ENCODE results near the gene BUB1. TPM values are rescaled to one million over a fixed set of nuclear protein-coding genes. Genes with fewer than 3 reads are reported as not detected.

BUB1 gene
- total and polyA plus RNA-seq, 2 of the 8 experiments (the other 6 are each of a cell fraction or from before 2014, with no cell fraction given), result 48.4 to 113 TPM

- H3K4ac ChIP-seq (replicated peaks; ENCODE audit: insufficient read length, low read depth, low read length), result no peak overlapping the region
- peaks cover 0 to 11% (median 5%) of the 10 kb centered on the region in 4 experiments; a peak in 5 of 7 replicates for H3K27me3 ChIP-seq (replicated peaks in 1 of 4; ENCODE audit: control insufficient read depth in 3 of 4, extremely low read depth in 1 of 4, insufficient read depth in 3 of 4, low read length in 3 of 4)
- no peak overlapping the region for H3K4me3 ChIP-seq (ENCODE audit: extremely low read depth in 1 of 4, insufficient read depth in 2 of 4, low read depth in 3 of 4, low read length in 4 of 4)
- no peak overlapping the region for H3K18ac ChIP-seq (ENCODE audit: extremely low read depth, low read length)
- no peak overlapping the region for H3K23ac ChIP-seq (ENCODE audit: insufficient read length)
- TF ChIP-seq RXRA (IDR thresholded peaks at IDR 0.05; ENCODE audit: insufficient read depth, low read depth, low read length) (no peak), YY1 (IDR thresholded peaks at IDR 0.05; ENCODE audit: low read depth, low read length) (no peak), ATF3 (IDR thresholded peaks at IDR 0.05; ENCODE audit: insufficient read depth, low read depth, low read length) (no peak), NRF1 (IDR thresholded peaks at IDR 0.05; ENCODE audit: low read depth, low read length) (no peak), POLR2AphosphoS5 (IDR thresholded peaks at IDR 0.05; ENCODE audit: low read depth, low read length) (no peak), ASH2L (IDR thresholded peaks at IDR 0.05; ENCODE audit: low read length) (no peak), RNF2 (IDR thresholded peaks at IDR 0.05; ENCODE audit: borderline replicate concordance, low read depth, low read length, missing control alignments, poor library complexity, severe bottlenecking) (no peak), BACH1 (IDR thresholded peaks at IDR 0.05; ENCODE audit: low read length) (no peak), USF2 (IDR thresholded peaks at IDR 0.05; ENCODE audit: low read length) (no peak)
- peak overlapping the region; percentile 54; the same call in 1 of the 2 replicates for H2AK5ac ChIP-seq (ENCODE audit: low read depth, low read length)
- WGBS, 2 experiments (ENCODE audit: extremely low coverage in 1 of 2, insufficient coverage in 1 of 2, insufficient read length in 1 of 2, insufficient replicate concordance in 2 of 2, low coverage in 1 of 2, low lambda C conversion rate in 2 of 2, missing lambda C conversion rate in 1 of 2), result 91% methylated on average over 11 of the region's 11 CpGs; no CpG with 5 or more reads in 1 of the 2 experiments
- no peaks in the 10 kb centered on the region for H4K20me1 ChIP-seq (replicated peaks in 1 of 2; ENCODE audit: control insufficient read depth in 1 of 2, insufficient read depth in 2 of 2, low read length in 2 of 2)
- peak overlapping the region; percentile 61 for H2BK120ac ChIP-seq (replicated peaks; ENCODE audit: low read depth, low read length)
- no peak for DNase-seq (ENCODE audit: low read depth in 1 of 2, low spot score in 2 of 2)
- no peak overlapping the region for H3K14ac ChIP-seq (ENCODE audit: insufficient read length)
- H2BK20ac ChIP-seq (ENCODE audit: low read length), result no peak overlapping the region
- no peak overlapping the region for H2AFZ ChIP-seq (ENCODE audit: low read length)
- H3K79me2 ChIP-seq (ENCODE audit: control insufficient read depth in 1 of 2, insufficient read depth in 2 of 2, low read length in 2 of 2), result no peaks in the 10 kb centered on the region
- no peaks in the 10 kb centered on the region for H3K79me1 ChIP-seq (ENCODE audit: low read depth, low read length)
- CTCF ChIA-PET (ENCODE audit: partially characterized antibody), result interaction anchor here (1.1 kb wide), 1 partner anchor 49 kb away, joined by 3 read pairs; no protein-coding TSS in a partner anchor
- H3K9ac ChIP-seq (replicated peaks in 1 of 4; ENCODE audit: extremely low read depth in 1 of 4, low read depth in 3 of 4, low read length in 3 of 4), result no peak overlapping the region
- no peak overlapping the region for H3K4me2 ChIP-seq (ENCODE audit: insufficient read depth in 1 of 2, low read depth in 2 of 2, low read length in 2 of 2)
- H3K27ac ChIP-seq (ENCODE audit: low read depth, low read length), result no peak overlapping the region
- H3K23me2 ChIP-seq (ENCODE audit: low read depth, low read length), result no peaks in the 10 kb centered on the region
- H3K56ac ChIP-seq (replicated peaks; ENCODE audit: insufficient read length, low read depth, low read length), result no peak overlapping the region
- no peak overlapping the region for H4K5ac ChIP-seq (ENCODE audit: insufficient read length, low read depth, low read length)
- POLR2A ChIA-PET (ENCODE audit: partially characterized antibody), result interaction anchor here (5.0 kb wide), 1 partner anchor 13 kb away, joined by 49 read pairs; the partner anchor contains the start of gene BUB1
- H2BK15ac ChIP-seq (ENCODE audit: low read length), result no peak overlapping the region
- peaks cover 6 to 19% (median 14%) of the 10 kb centered on the region in 4 experiments; a peak in 5 of 7 replicates for H3K4me1 ChIP-seq (replicated peaks in 1 of 4; ENCODE audit: control insufficient read depth in 3 of 4, insufficient read depth in 4 of 4, low read length in 3 of 4)
- H2BK12ac ChIP-seq (ENCODE audit: low read depth, low read length), result peak overlapping the region; percentile 28; the same call in 1 of the 2 replicates
- H2BK5ac ChIP-seq (ENCODE audit: low read depth, low read length), result peak overlapping the region; percentile 36; the same call in 1 of the 2 replicates
- no peak for FAIRE-seq
- peaks cover 3 to 4% of the 10 kb centered on the region in 2 experiments; a peak in 2 of 4 replicates for H3K9me3 ChIP-seq (ENCODE audit: insufficient read depth in 2 of 2, low read depth in 1 of 2, low read length in 1 of 2)
- no peak overlapping the region for H4K91ac ChIP-seq (replicated peaks; ENCODE audit: insufficient read length, low read length)
- H3K36me3 ChIP-seq (ENCODE audit: control insufficient read depth in 2 of 4, insufficient read depth in 4 of 4, low read length in 3 of 4), result no peaks in the 10 kb centered on the region
- no peak overlapping the region for H4K8ac ChIP-seq (ENCODE audit: extremely low read depth, insufficient read depth, low read length)
These were observed 13.9 kb upstream of the BUB1 start for GRCh38 chr2:110691612-110692258.
